H1 (cell line): ENCODE results near the gene HNRNPDL. TPM values are rescaled to one million over a fixed set of nuclear protein-coding genes. Genes with fewer than 3 reads are reported as not detected.
A peak's percentile ranks its signal among the peaks of the same experiment; 100 is the strongest.

ENCODE experiments used
- ATF2 ChIP-seq: IDR thresholded peaks from 2 replicates; pipeline ENCODE4 v1.6.1; 2012; ENCODE audit warnings: low read length, inconsistent platforms
- BRCA1 ChIP-seq: IDR thresholded peaks from 2 replicates; pipeline ENCODE4 v1.6.1; 2012; ENCODE audit warnings: low read depth, low read length, improper control_type of control experiment
- CBX8 ChIP-seq: fragments of 300-800, 300-1000 bp; sonication (generic); IDR thresholded peaks from 2 replicates; pipeline ENCODE4 v1.7.1; 2016; ENCODE audit warnings: low read depth, low read length, borderline replicate concordance
- CHD1 ChIP-seq: IDR thresholded peaks from 2 replicates; pipeline ENCODE4 v1.6.1; 2012; ENCODE audit warnings: low read depth, low read length, improper control_type of control experiment
- E2F6 ChIP-seq: IDR thresholded peaks from 2 replicates; pipeline ENCODE4 v1.6.1; 2012; ENCODE audit warnings: inconsistent platforms
- EZH2 ChIP-seq: fragments of 200-600 bp; sonication (generic); IDR thresholded peaks from 2 replicates; pipeline ENCODE4 v1.7.1; 2012; ENCODE audit warnings: low read depth, mild to moderate bottlenecking, moderate library complexity, low read length, inconsistent platforms; ENCODE audit not compliant: severe bottlenecking
- GTF2F1 ChIP-seq: IDR thresholded peaks from 2 replicates; pipeline ENCODE4 v1.6.1; 2012; ENCODE audit warnings: low read depth, low read length, improper control_type of control experiment, borderline replicate concordance
- HDAC2 ChIP-seq, 2 experiments: fragments of 300-600 bp in 1 of 2; sonication (generic) in 1 of 2; IDR thresholded peaks; 2 replicates each; pipeline ENCODE4 v1.6.1; 2011 to 2012; ENCODE audit warnings: low read depth in 2 of 2, low read length in 2 of 2, mild to moderate bottlenecking in 2 of 2, moderate library complexity in 2 of 2, borderline replicate concordance in 1 of 2, inconsistent platforms in 1 of 2
- HDAC6 ChIP-seq: IDR thresholded peaks from one replicate; pipeline ENCODE4 v1.7.1; 2012; ENCODE audit warnings: low read depth, mild to moderate bottlenecking, inconsistent platforms, low read length, moderate library complexity
- JUND ChIP-seq: IDR thresholded peaks from 2 replicates; pipeline ENCODE4 v1.6.1; 2011; ENCODE audit warnings: mild to moderate bottlenecking, improper control_type of control experiment, low read length
- MAX ChIP-seq: IDR thresholded peaks from 2 replicates; pipeline ENCODE4 v1.6.1; 2012; ENCODE audit warnings: inconsistent platforms
- RAD21 ChIP-seq, 2 experiments: IDR thresholded peaks in 1 of 2; conservative IDR thresholded peaks in 1 of 2; 2 replicates each; pipeline ENCODE4 v1.6.1; 2011; ENCODE audit warnings: low read depth in 2 of 2, low read length in 2 of 2, improper control_type of control experiment in 1 of 2, inconsistent platforms in 1 of 2, mild to moderate bottlenecking in 1 of 2, moderate library complexity in 1 of 2
- RBBP5 ChIP-seq: IDR thresholded peaks from 2 replicates; pipeline ENCODE4 v1.7.1; 2012; ENCODE audit warnings: low read depth, mild to moderate bottlenecking, inconsistent platforms, low read length, moderate library complexity, borderline replicate concordance
- RFX5 ChIP-seq: IDR thresholded peaks from 2 replicates; pipeline ENCODE4 v1.6.1; 2011; ENCODE audit warnings: low read depth, low read length, improper control_type of control experiment, borderline replicate concordance
- RXRA ChIP-seq: IDR thresholded peaks from 2 replicates; pipeline ENCODE4 v1.6.1; 2011; ENCODE audit warnings: low read depth, mild to moderate bottlenecking, low read length, moderate library complexity; ENCODE audit not compliant: insufficient read depth
- SAP30 ChIP-seq: fragments of 300-600 bp; sonication (generic); IDR thresholded peaks from 2 replicates; pipeline ENCODE4 v1.7.1; 2012; ENCODE audit warnings: low read length, moderate library complexity, mild to moderate bottlenecking, inconsistent platforms; ENCODE audit not compliant: insufficient read depth, insufficient replicate concordance
- SP2 ChIP-seq: IDR thresholded peaks from 2 replicates; pipeline ENCODE4 v1.6.1; 2012; ENCODE audit warnings: mild to moderate bottlenecking, low read length, inconsistent platforms
- SP4 ChIP-seq: IDR thresholded peaks from 2 replicates; pipeline ENCODE4 v1.6.1; 2012; ENCODE audit warnings: low read length, inconsistent platforms
- TAF1 ChIP-seq: IDR thresholded peaks from 2 replicates; pipeline ENCODE4 v1.6.1; 2011; ENCODE audit warnings: mild to moderate bottlenecking, low read depth, low read length
- TEAD4 ChIP-seq: IDR thresholded peaks from 2 replicates; pipeline ENCODE4 v1.6.1; 2012; ENCODE audit warnings: low read depth, low read length, inconsistent platforms, mixed read lengths
- polyA plus RNA-seq, 7 experiments: library from polyadenylated mRNA; depleted of rRNA in 3 of 7; stranded (reverse) in 5 of 7; unstranded in 2 of 7; fragments of >200 nt in 5 of 7; fragments of 200-250 nt in 2 of 7; gene quantifications; 1 replicate in 5 of 7; 2 replicates in 1 of 7; 4 replicates in 1 of 7; pipeline versions ENCODE4 v1.2.1 to v1.2.3, GENCODE V29; 2011 to 2013; ENCODE audit warnings: missing spikeins in 2 of 7, mixed read lengths in 2 of 7
- total RNA-seq: library from RNA; stranded (reverse); fragmentation: NEBNext Ultra II Directional; extraction: Animal tissue kit (Norgen Biotek cat#: 25700); gene quantifications from 2 replicates; pipeline ENCODE4 v1.2.1, GENCODE V29; 2021

The HNRNPDL gene
- total and polyA plus RNA-seq, 2 of the 8 experiments (the other 6 are each of a cell fraction or from before 2014, with no cell fraction given), result 197 to 411 TPM

DNA sequence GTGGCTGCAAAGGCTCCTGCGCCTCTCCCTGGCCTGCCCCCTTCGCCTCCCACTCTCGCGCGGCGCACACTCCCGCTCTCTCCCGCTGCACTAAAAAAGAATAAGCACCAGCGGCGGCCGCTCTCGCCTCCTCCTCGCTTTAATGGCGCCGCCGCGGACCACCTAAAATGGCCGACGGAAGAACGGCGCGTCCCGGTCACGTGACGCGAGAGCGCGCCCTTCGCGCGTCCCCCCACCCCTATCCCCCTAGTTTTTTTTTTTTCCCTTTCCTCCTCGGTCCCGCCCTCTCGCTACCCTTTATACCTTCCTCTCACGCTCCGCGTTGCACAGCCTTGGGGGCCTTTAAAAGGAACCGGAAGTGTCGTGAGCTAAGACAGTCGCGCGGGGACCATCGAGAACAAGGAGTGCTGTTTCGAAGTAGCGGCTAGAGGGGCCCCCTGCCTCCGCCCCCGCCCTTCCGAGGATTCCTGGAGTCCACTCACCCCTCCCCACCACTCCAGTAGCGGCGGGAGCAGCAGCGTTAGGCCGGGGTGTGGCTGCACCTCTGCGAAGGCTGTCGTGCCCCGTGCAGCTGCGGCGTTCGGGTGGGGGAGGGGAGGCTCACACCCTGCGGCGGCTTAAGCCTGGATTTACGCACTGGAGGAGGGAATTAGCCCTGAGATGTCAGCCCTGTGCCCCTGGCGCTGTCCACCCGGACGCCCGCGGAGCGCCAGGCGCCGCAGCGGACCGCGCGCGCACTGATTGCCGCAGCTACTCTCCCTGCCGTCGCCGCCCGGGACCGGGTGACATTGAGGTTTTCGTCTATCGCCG, 56.2 kb downstream of the HNRNPDL start, which contains the start of gene HNRNPD (continued):
- peak; percentile 81 for TF ChIP-seq TEAD4
- peak; percentile 36 for TF ChIP-seq SAP30
- peak in 1 of 2 experiments; percentile 22; a peak in 3 of 4 replicates for TF ChIP-seq RAD21 (IDR thresholded peaks at IDR 0.05 in 1 of 2, conservative IDR thresholded peaks at IDR 0.05 in 1 of 2; ENCODE audit: low read depth in 2 of 2, low read length in 2 of 2)
- 0 out of 2 replicates have a peak, but pooled peaks have one; percentile 4 for TF ChIP-seq JUND
- no peak for TF ChIP-seq EZH2
- TF ChIP-seq SP4, result peak; percentile 25; the same call in 1 of the 2 replicates
- TF ChIP-seq E2F6, result peak; percentile 85
- TF ChIP-seq ATF2, result peak; percentile 68; the same call in 1 of the 2 replicates
- peak; percentile 76 for TF ChIP-seq GTF2F1
- TF ChIP-seq SP2, result peak; percentile 80
- no peak for TF ChIP-seq BRCA1
- no peak; the same call in 1 of the 2 replicates for TF ChIP-seq CHD1
- TF ChIP-seq CBX8, result no peak
- no peak for TF ChIP-seq RXRA
- TF ChIP-seq RFX5, result no peak
- no peak for TF ChIP-seq HDAC6
- 0 out of 4 replicates have a peak, but pooled peaks of 1 of the 2 experiments have one; percentile 9 for TF ChIP-seq HDAC2 (IDR thresholded peaks at IDR 0.05; ENCODE audit: borderline replicate concordance in 1 of 2, low read depth in 2 of 2, low read length in 2 of 2)
- peak; percentile 24; the same call in 1 of the 2 replicates for TF ChIP-seq RBBP5
- TF ChIP-seq MAX, result peak; percentile 81
- peak; percentile 94 for TF ChIP-seq TAF1
